Measurements from ENCODE around the gene NYAP1. TPM values are rescaled to one million over a fixed set of nuclear protein-coding genes. Genes with fewer than 3 reads are reported as not detected.
"Not testable (repeated sequence)": the region's sequence is repeated elsewhere in the genome, so short reads cannot be mapped to it uniquely, and the experiment has no call there.

Gene NYAP1
- total RNA-seq, 1 donor from 2014 or later: 0.38 TPM

DNA sequence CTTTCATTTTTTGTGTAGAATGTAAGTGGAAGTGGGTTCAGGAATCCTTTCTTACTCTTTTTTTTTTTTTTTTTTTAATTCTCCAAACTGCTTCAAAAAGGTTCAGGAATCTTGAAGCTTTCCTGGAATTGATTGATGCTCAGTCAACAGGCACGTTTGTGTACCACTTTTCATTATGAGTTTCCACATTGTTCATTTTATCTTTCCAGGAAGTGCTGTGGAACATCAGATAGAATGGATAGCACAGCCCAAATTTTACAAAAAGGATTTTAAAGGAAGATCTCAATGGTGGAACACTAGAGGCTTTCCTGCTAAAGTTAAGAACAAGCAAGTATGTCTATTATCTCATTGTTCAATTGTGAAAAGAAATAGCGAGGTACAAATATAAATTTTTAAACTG, 45.6 kb upstream of the NYAP1 start:
- TF ChIP-seq, protein P1, sequence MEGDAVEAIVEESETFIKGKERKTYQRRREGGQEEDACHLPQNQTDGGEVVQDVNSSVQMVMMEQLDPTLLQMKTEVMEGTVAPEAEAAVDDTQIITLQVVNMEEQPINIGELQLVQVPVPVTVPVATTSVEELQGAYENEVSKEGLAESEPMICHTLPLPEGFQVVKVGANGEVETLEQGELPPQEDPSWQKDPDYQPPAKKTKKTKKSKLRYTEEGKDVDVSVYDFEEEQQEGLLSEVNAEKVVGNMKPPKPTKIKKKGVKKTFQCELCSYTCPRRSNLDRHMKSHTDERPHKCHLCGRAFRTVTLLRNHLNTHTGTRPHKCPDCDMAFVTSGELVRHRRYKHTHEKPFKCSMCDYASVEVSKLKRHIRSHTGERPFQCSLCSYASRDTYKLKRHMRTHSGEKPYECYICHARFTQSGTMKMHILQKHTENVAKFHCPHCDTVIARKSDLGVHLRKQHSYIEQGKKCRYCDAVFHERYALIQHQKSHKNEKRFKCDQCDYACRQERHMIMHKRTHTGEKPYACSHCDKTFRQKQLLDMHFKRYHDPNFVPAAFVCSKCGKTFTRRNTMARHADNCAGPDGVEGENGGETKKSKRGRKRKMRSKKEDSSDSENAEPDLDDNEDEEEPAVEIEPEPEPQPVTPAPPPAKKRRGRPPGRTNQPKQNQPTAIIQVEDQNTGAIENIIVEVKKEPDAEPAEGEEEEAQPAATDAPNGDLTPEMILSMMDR (IDR thresholded peaks at IDR 0.05; ENCODE audit: borderline replicate concordance): no peak
- intact Hi-C loops (cut with micrococcal nuclease): no loop called here
- Histone ChIP-seq H3K9me3 (replicated peaks) (no peaks in the 10 kb centered on the region), H3K4me3 (no peak overlapping the region), H3K36me3 (peaks cover 17% of the 10 kb centered on the region), H3K27ac (replicated peaks) (peak overlapping the region; percentile 3), H3K4me1 (peaks cover 32% of the 10 kb centered on the region), H3K27me3 (ENCODE audit: low read depth) (no peaks in the 10 kb centered on the region)
- DNase-seq: no peak

DNA sequence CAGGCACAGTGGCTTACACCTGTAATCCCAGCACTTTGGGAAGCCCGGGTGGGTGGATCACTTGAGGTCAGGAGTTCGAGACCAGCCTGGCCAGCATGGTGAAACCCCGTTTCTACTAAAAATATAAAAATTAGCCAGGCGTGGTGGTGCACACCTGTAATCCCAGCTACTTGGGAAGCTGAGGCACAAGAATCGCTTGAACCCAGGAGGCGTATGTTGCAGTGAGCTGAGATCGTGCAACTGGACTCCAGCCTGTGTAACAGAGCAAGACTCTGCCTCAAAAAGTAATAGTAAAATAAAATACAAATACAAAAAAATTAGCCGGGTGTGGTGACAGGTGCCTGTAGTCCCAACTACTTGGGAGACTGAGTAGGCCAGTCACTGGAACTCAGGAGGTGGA, 45.0 kb upstream of the NYAP1 start:
- H3K4me1 ChIP-seq: peaks cover 29% of the 10 kb centered on the region
- H3K4me3 ChIP-seq; H3K9me3 ChIP-seq (replicated peaks); H3K27me3 ChIP-seq (ENCODE audit: low read depth); intact Hi-C loops (cut with micrococcal nuclease); H3K27ac ChIP-seq (replicated peaks); DNase-seq: not testable (repeated sequence)
- H3K36me3 ChIP-seq: peaks cover 11% of the 10 kb centered on the region

GRCh38 chr7:100439244-100439643, 44.5 kb upstream of the NYAP1 start:
- peaks cover 29% of the 10 kb centered on the region for H3K4me1 ChIP-seq
- H3K27ac ChIP-seq (replicated peaks); H3K36me3 ChIP-seq; DNase-seq; H3K4me3 ChIP-seq; intact Hi-C loops (cut with micrococcal nuclease); H3K27me3 ChIP-seq (ENCODE audit: low read depth); H3K9me3 ChIP-seq (replicated peaks): not testable (repeated sequence)

DNA sequence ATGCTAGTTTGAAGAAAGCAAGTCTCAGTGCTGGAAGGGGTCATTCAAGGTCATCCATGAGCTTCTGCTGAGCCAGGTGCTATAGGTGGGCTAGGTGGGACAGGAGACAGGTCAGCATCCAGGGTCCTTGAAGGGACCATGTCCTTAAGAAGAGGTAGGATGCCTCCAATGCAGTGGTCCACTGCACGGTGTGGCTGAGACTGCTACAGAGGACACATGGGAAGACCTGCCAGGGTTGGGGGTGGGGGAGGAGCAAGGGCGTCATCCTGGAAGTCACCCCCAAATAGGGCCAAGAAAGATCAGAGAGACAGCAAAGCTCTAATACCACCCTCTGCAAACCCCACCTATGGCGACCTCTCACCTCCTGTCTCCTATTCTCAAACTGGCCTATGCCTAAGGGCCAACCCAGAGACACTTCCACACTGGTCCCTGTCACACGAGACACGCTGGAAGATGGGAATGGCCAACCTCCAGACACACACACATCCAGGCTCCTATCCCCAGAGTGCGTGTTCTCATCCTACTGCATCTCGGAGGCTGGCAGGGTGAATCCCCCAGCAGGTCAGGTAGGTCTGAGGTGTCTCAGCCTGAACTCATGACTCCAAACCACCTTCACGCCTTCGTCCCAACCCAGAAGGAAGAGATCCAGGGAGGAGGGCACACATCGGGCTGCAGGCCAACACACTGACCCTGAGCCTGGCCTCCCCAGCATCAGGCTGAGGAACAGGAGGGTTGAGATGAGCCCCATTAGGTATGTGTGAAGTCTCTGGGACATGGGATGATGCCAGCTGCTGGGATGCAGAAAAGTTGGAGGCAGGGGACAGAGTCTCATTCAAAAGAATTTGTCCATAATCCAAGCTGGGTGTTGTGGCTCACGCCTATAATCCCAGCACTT, 41.8 kb upstream of the NYAP1 start:
- intact Hi-C loops (cut with micrococcal nuclease): no loop called here
- H3K27ac ChIP-seq (replicated peaks): no peak overlapping the region
- H3K4me1 ChIP-seq: peaks cover 23% of the 10 kb centered on the region
- no peaks in the 10 kb centered on the region for H3K36me3 ChIP-seq
- H3K27me3 ChIP-seq (ENCODE audit: low read depth): no peaks in the 10 kb centered on the region
- H3K4me3 ChIP-seq: no peak overlapping the region
- TF ChIP-seq, protein P1 (IDR thresholded peaks at IDR 0.05; ENCODE audit: borderline replicate concordance): no peak
- no peaks in the 10 kb centered on the region for H3K9me3 ChIP-seq (replicated peaks)
- no peak for DNase-seq

GRCh38 chr7:100443096-100443840, 40.5 kb upstream of the NYAP1 start:
- Histone ChIP-seq H3K4me3 (no peak overlapping the region), H3K27ac (replicated peaks) (peak overlapping the region; percentile 85), H3K36me3 (no peaks in the 10 kb centered on the region), H3K9me3 (replicated peaks) (no peaks in the 10 kb centered on the region), H3K27me3 (ENCODE audit: low read depth) (no peaks in the 10 kb centered on the region), H3K4me1 (peaks cover 22% of the 10 kb centered on the region)
- TF ChIP-seq, protein P1 (IDR thresholded peaks at IDR 0.05; ENCODE audit: borderline replicate concordance): no peak
- intact Hi-C loops (cut with micrococcal nuclease): no loop called here
- no peak for DNase-seq

- H3K27ac ChIP-seq (replicated peaks): peak overlapping the region; percentile 85
- intact Hi-C loops (cut with micrococcal nuclease): no loop called here
- DNase-seq: no peak
Measured at GRCh38 chr7:100444311-100445278, 39.1 kb upstream of the NYAP1 start.

More at GRCh38 chr7:100444311-100445278, 39.1 kb upstream of the NYAP1 start:
- Histone ChIP-seq H3K36me3 (no peaks in the 10 kb centered on the region), H3K9me3 (replicated peaks) (no peaks in the 10 kb centered on the region), H3K4me3 (no peak overlapping the region), H3K4me1 (peaks cover 22% of the 10 kb centered on the region), H3K27me3 (ENCODE audit: low read depth) (no peaks in the 10 kb centered on the region)
- TF ChIP-seq, protein P1 (IDR thresholded peaks at IDR 0.05; ENCODE audit: borderline replicate concordance): no peak
